ENCODE data around the gene ANKRD29. TPM values are rescaled to one million over a fixed set of nuclear protein-coding genes. Genes with fewer than 3 reads are reported as not detected.

ANKRD29 gene
- total RNA-seq, 6 donors from 2014 or later = 50.4 to 150 (median 85.8) TPM

DNA sequence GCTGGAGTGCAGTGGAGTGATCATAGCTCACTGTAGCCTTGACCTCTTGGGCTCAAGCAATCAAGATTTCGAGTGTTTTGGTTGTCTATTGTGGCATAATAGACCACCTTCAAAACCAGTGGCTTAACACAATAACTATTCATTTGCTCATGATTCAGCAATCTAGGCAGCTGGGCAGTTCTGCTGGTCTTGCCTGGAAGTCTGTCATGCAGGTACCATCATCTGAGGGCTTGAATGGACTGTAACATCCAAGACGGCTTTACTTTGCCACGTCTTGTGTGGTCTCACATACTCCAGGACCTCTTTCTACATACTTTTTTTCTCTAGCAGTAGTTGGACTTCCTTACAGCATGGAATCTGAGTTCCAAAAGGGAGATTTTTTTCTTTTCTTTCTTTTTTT lies 13.2 kb upstream of the ANKRD29 start:
- Histone ChIP-seq H3K9me3 (no peaks in the 10 kb centered on the region), H3K4me3 (no peak overlapping the region), H3K27ac (no peak overlapping the region), H3K4me1 (no peaks in the 10 kb centered on the region), H3K27me3 (no peaks in the 10 kb centered on the region), H3K36me3 (no peaks in the 10 kb centered on the region)
- ATAC-seq (ENCODE audit: low FRiP score in 2 of 2) (no peak), DNase-seq (no peak)
- WGBS, 2 donors = 87 to 90% methylated on average over 3 of the region's 3 CpGs
- TF ChIP-seq, protein P1, sequence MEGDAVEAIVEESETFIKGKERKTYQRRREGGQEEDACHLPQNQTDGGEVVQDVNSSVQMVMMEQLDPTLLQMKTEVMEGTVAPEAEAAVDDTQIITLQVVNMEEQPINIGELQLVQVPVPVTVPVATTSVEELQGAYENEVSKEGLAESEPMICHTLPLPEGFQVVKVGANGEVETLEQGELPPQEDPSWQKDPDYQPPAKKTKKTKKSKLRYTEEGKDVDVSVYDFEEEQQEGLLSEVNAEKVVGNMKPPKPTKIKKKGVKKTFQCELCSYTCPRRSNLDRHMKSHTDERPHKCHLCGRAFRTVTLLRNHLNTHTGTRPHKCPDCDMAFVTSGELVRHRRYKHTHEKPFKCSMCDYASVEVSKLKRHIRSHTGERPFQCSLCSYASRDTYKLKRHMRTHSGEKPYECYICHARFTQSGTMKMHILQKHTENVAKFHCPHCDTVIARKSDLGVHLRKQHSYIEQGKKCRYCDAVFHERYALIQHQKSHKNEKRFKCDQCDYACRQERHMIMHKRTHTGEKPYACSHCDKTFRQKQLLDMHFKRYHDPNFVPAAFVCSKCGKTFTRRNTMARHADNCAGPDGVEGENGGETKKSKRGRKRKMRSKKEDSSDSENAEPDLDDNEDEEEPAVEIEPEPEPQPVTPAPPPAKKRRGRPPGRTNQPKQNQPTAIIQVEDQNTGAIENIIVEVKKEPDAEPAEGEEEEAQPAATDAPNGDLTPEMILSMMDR (IDR thresholded peaks at IDR 0.05) = no peak
- TF ChIP-seq POLR2AphosphoS5 (IDR thresholded peaks at IDR 0.05) = no peak
- no peak for TF ChIP-seq POLR2A (IDR thresholded peaks at IDR 0.05)
- TF ChIP-seq EP300 (IDR thresholded peaks at IDR 0.05) = no peak

DNA sequence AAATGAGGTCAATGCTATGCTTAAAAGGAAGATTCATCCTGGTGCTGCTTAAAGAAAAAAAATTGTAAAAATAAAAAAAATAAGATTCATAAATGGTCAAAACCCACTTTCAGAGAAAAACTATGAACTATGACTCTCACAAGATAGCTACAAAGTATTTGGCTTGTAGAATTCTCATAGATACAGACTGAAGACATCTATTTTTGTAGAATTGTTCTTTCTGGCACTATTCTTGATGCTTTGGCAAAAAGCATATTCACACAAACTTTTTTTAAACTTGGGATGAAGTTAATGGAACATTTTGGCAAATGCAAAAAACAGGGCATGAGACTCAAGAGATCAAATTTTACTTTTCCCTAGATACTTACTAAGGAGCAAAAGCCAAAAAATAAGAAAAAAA lies 12.5 kb upstream of the ANKRD29 start:
- DNase-seq = no peak

DNA sequence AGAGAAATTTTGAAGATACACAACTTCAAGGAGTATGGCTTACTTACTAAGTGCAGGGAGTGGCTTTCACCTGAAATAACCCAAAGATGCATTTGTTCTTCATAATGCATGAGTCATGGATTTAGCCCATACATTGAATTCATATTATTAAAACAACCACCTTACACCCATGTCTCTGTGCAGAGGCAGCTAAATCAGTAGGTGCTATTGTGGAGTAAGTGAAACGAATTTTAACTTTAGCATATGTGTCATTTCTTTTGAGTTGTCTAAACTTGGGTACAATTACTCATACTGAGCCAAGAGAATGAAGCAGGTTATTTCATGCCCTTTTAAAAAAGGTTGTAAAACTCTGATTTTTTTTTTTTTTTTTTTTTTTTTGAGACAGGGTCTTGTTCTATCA lies 11.0 kb upstream of the ANKRD29 start:
- Histone ChIP-seq H3K4me1 (peaks cover 0 to 7% (median 0%) of the 10 kb centered on the region in 4 donors), H3K9me3 (no peaks in the 10 kb centered on the region), H3K4me3 (no peak overlapping the region), H3K36me3 (no peaks in the 10 kb centered on the region), H3K27me3 (no peaks in the 10 kb centered on the region), H3K27ac (no peak overlapping the region)
- ATAC-seq (ENCODE audit: low FRiP score in 2 of 2) = no peak
- WGBS, 2 donors = 78 to 81% methylated on average over 1 of the region's 1 CpG
- DNase-seq = no peak
- TF ChIP-seq, protein P1 (IDR thresholded peaks at IDR 0.05) = no peak
- TF ChIP-seq EP300 (IDR thresholded peaks at IDR 0.05) (no peak), POLR2A (IDR thresholded peaks at IDR 0.05) (no peak), POLR2AphosphoS5 (IDR thresholded peaks at IDR 0.05) (no peak)

More for the DNA sequence above, 12.5 kb upstream of the ANKRD29 start:
- Histone ChIP-seq H3K4me3 (no peak overlapping the region), H3K27ac (no peak overlapping the region), H3K4me1 (no peaks in the 10 kb centered on the region), H3K27me3 (no peaks in the 10 kb centered on the region), H3K9me3 (no peaks in the 10 kb centered on the region), H3K36me3 (no peaks in the 10 kb centered on the region)
- no peak for TF ChIP-seq EP300 (IDR thresholded peaks at IDR 0.05)
- TF ChIP-seq, protein P1 (IDR thresholded peaks at IDR 0.05) = no peak
- TF ChIP-seq POLR2AphosphoS5 (IDR thresholded peaks at IDR 0.05) = no peak
- TF ChIP-seq POLR2A (IDR thresholded peaks at IDR 0.05) = no peak
- ATAC-seq (ENCODE audit: low FRiP score in 2 of 2) = no peak

DNA sequence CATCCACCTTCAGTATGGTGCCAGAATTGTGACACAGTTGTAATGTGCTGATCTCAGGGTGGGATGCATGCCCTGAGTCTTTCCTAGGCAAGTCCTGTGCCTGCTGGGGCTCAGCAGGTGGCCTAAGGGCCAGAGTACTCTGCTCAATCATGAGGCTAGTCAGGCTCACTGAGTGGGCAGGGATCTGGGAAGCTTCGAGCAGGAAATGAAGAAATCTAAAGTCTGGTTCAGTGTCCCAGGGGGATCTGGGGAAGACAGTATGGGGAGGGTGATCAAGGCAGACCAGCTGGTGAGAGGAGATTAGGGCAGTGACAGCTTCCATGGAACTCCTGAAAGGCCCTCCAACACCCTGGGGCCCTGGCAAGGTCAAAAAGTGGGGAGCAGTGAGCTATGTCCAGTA lies 8.9 kb upstream of the ANKRD29 start:
- Histone ChIP-seq H3K27ac (no peak overlapping the region), H3K4me1 (peaks cover 0 to 8% (median 0%) of the 10 kb centered on the region in 4 donors), H3K4me3 (no peak overlapping the region), H3K9me3 (no peaks in the 10 kb centered on the region), H3K36me3 (no peaks in the 10 kb centered on the region), H3K27me3 (no peaks in the 10 kb centered on the region)
- DNase-seq = no peak
- TF ChIP-seq, protein P1 (IDR thresholded peaks at IDR 0.05) = no peak
- no peak for TF ChIP-seq EP300 (IDR thresholded peaks at IDR 0.05)
- no peak for TF ChIP-seq POLR2AphosphoS5 (IDR thresholded peaks at IDR 0.05)
- TF ChIP-seq POLR2A (IDR thresholded peaks at IDR 0.05) = no peak
- ATAC-seq (ENCODE audit: low FRiP score in 2 of 2) = peak in 1 of 2 donors; percentile 11
- WGBS, 2 donors = 31 to 45% methylated on average over 1 of the region's 1 CpG

DNA sequence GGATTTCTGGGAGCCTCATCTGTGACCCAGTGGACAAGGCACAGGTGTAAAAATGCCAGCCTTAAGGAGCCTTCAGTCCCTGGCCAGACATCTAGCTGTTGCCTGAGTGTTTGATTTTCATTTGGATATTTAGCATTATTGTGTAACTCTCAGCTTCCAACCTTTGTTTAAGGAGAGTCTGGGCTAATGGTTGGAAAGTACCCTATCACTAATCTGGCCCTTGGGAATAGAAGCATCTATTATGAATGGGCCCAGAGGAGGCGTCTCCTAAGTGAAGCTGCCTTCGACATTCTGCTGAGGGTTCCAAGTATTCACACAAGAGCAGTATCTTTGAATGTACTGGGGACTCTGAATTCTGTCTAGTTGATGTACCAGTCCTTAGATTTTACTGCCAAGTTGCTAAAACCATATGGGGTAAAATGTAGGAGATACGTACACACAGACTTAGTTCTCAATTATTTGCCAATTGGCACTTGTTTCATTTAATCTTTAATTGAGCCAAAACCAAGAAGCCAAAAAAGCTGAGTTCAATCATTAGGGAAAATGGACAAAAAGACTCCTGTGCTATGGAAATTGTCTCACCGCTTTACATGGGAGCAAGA lies 7.2 kb upstream of the ANKRD29 start:
- H3K4me1 ChIP-seq = peaks cover 0 to 8% (median 0%) of the 10 kb centered on the region in 4 donors
- no peak for TF ChIP-seq POLR2A (IDR thresholded peaks at IDR 0.05)
- TF ChIP-seq, protein P1 (IDR thresholded peaks at IDR 0.05) = no peak
- TF ChIP-seq EP300 (IDR thresholded peaks at IDR 0.05) = no peak
- no peak for TF ChIP-seq POLR2AphosphoS5 (IDR thresholded peaks at IDR 0.05)
- ATAC-seq (ENCODE audit: low FRiP score in 2 of 2) (peak in 1 of 2 donors; percentile 20), DNase-seq (no peak)
- H3K36me3 ChIP-seq = no peaks in the 10 kb centered on the region
- no peaks in the 10 kb centered on the region for H3K9me3 ChIP-seq
- no peak overlapping the region for H3K27ac ChIP-seq
- 72 to 77% methylated on average over 4 of the region's 4 CpGs for WGBS, 2 donors
- H3K27me3 ChIP-seq = no peaks in the 10 kb centered on the region
- H3K4me3 ChIP-seq = no peak overlapping the region
